A172 (cell line): Measurements from ENCODE around the gene TMEM74B. TPM values are rescaled to one million over a fixed set of nuclear protein-coding genes. Genes with fewer than 3 reads are reported as not detected.

Experiments
- DNase-seq: peaks from one replicate; pipeline ENCODE4 v3.0.0-alpha.2; 2015; ENCODE audit warnings: low spot score
- total RNA-seq: library from RNA; depleted of rRNA; stranded (reverse); fragments of >200 nt; shearing (Covaris generic); gene quantifications from 2 replicates; pipeline ENCODE4 v1.2.3, GENCODE V29; 2014; rRNA removed

Gene TMEM74B
- total RNA-seq, 1 experiment from 2014 or later, result 0.67 TPM

DNA sequence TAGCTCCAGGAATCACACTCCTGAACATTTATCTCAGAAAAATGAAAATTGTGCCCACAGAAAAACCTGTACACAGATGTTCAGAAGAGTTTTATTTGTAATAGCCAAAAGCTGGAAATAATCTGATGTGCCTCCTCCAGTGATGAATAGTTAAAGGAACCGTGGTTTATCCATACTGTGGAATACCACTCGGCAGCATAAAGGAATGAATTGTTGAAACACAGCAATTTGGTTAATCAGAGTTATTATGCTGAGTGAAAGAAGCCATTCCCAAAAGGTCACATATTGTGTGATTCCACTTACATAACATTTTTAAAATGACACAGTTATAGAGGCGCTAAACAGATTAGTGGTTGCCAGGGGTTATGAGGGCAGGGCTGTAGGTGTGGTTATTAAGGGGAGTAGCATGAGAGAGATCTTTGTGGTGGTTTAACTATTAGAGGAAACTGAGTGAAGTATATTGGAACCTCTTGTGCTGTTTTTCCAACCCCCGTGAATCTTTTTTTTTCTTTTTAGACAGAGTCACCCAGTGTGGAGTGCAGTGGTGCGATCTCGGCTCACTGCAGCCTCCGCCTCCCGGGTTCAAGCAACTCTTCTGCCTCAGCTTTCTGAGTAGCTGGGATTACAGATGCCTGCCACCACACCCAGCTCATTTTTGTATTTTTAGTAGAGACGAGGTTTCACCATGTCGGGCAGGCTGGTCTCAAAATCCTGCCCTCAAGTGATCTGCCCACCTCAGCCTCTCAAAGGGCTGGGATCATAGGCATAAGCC, 40.2 kb downstream of the TMEM74B start:
- no peak for DNase-seq

DNA sequence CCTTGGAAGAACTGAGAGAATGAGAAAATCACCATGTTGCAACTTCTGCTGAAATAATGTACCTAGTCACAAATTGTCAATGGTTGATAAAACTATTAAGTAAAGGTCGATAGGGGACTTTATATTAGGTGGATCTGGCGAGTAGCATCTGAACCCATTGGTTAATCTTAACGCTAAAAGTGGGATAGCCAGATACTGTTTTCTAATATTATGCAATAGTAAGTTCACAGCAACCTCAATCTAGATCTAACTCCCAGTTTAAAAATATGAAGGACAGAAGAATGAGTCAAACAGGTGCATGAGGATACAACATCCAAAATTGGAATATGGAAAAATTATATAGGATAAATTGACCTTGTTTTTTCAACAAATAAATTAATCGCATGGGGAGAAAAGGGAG, 47.5 kb downstream of the TMEM74B start:
- no peak for DNase-seq

DNA sequence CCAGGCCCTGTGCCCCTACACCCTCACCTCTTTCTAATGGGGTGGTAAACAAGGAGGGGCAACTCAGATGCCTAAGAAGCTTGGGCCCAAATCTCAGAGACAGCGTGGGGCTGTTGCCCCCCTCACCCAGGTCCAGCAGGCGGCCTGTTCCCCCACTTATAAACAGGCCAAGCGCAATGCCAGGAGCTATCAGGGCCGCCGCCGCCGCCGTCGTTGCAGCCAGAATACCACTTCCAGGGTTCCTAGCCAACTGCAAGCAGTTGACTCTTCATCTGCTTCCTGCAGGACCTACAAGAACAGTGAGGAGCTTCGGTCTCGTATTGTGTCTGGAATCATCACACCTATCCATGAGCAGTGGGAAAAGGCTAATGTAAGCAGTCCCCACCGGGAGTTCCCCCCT, 49.9 kb downstream of the TMEM74B start:
- no peak for DNase-seq

DNA sequence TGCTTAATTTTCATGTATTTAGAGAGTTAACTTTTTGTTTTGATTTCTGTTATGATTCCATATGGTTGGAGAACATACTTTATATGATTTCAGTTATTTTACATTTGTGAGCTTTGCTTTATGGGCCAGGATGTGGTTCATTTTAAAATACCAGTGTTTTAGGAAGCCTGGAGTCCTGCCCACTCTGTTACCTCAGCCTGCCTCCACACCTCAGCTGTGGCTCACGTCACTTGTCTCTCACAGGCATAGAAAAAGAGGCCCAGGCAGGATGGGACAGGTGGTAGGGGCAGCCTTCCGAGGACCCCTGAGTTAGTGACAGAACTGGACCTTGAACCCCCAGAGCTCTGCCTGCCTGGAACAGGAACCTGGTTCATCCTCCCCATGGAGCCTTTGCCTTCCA, 50.4 kb downstream of the TMEM74B start:
- no peak for DNase-seq

DNA sequence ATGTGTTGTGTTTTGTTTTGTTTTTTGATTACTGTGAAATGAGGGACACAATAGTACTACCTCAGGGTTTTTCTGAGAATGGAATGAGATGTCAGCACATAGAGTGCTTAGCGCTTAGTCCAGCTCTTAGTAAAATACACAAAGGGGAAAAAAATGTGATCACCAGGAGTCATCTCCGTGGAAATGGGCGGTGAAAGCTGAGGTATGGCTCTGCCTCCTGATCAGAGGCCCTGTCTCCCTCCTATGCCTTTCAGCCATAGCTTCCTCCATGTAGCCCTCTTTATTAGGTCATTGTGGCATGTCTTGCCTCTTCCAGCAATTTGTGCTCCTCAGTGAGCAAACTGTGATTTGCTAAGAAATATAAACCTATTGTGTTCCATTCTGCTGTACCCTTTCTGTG, 53.4 kb downstream of the TMEM74B start:
- no peak for DNase-seq

DNA sequence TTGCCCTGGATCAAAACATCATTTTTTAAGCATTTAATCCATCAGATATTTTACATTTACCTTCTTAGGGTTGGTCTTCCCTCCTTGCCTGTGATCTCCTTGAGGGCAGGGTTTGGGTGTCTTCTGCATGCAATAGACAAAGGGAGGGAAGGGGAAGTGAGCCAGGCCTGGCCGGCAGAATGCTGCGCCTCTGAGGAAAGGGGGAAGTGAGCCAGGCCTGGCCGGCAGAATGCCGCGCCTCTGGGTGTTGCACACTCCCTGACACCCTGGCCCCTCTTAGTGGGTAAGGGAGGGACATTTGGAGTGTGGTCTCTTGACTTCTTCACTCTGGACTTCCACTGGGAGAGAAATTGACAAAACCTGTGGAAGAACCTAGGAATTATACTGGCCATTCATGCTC, 53.9 kb downstream of the TMEM74B start:
- no peak for DNase-seq

Other genes with a start within 250 kb of the TMEM74B start
- not detected in 2 replicates for gene RSPO4, start 182.7 kb downstream of the TMEM74B start, total RNA-seq
- gene PSMF1, start 66.4 kb downstream of the TMEM74B start, total RNA-seq, result 63.9 and 90.5 TPM in 2 replicates
- gene C20orf202, start 18.5 kb upstream of the TMEM74B start, total RNA-seq, result not detected in 2 replicates
- gene RAD21L1, start 41.1 kb upstream of the TMEM74B start, total RNA-seq, result 0.07 and 0.90 TPM in 2 replicates
- 11.6 and 13.9 TPM in 2 replicates for gene SNPH, start 81.3 kb upstream of the TMEM74B start, total RNA-seq
- gene SDCBP2, start 144.2 kb upstream of the TMEM74B start, total RNA-seq, result 1.8 and 2.6 TPM in 2 replicates
- 149 and 200 TPM in 2 replicates for gene FKBP1A, start 208.1 kb upstream of the TMEM74B start, total RNA-seq